ENCODE measurements around the gene SLC25A48.
A peak's percentile ranks its signal among the peaks of the same experiment; 100 is the strongest.

SLC25A48 gene

GRCh38 chr5:135861641-135862040 lies 27.2 kb downstream of the SLC25A48 start:
- DNase-seq: no peak

DNA sequence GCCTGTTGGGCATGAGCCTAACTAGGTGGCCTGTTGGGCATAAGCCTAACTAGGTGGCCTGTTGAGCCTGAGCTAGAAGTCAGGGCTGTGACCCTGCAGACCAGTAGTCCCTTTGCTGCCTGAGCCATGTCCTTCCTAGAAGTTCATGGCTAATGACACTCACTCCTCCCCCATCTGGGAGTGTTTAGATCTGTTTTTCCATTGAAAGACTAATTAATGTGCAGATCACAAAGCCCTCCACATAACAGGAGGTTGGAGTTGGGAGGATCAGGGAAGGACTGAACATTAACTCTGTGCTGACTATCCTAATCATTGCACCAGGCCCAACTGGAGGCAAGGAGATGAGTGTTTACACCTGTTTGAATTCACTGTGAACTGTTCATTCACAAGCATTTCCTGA lies 27.6 kb downstream of the SLC25A48 start:
- no peak for DNase-seq

DNA sequence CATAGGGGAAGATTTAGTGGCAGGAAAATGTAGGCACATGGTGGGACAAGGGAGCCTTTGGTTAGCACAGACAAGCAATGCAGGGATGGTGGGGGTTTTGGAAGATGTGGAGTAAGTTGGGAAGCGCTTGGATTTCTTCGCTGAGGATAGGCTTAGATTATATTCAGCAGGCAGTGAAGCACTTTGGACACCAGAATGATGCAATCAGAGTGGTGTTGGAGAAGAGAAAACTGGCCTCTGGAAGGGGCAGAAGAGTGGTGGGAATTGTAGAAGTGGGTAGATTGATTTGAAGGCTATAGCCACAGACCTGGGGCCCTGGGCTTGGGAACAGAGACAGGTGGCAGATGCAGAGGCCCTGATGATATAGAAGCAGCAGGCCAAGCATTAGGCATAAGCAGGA lies 28.3 kb downstream of the SLC25A48 start:
- DNase-seq: no peak

- DNase-seq: no peak
Measured at GRCh38 chr5:135864503-135865435, 30.3 kb downstream of the SLC25A48 start.

- DNase-seq: no peak
Measured at GRCh38 chr5:135866016-135866415, 31.6 kb downstream of the SLC25A48 start.

GRCh38 chr5:135867599-135867998 lies 33.1 kb downstream of the SLC25A48 start:
- no peak for DNase-seq

GRCh38 chr5:135868681-135869080 lies 34.2 kb downstream of the SLC25A48 start:
- DNase-seq: no peak

- DNase-seq: no peak
Measured at GRCh38 chr5:135869276-135869675, 34.8 kb downstream of the SLC25A48 start.

DNA sequence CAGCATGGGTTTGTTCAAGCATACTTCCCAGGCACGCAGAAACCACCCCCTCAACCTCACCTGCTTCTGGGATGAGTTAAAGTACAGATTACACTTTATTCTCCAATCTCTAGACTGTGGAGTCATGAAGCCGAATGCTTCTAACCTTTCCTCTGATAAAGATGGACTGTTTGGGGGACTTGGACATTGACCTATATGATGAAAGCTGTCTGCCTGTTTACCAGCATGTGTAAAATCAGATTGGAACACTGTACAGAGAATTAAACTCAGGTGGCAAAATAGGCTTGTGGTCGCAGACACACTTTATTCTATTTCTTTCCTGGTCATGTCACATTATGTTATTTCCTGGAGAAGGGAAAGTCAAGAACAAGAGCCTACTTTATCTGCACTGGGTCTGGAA lies 35.5 kb downstream of the SLC25A48 start:
- DNase-seq: no peak

DNA sequence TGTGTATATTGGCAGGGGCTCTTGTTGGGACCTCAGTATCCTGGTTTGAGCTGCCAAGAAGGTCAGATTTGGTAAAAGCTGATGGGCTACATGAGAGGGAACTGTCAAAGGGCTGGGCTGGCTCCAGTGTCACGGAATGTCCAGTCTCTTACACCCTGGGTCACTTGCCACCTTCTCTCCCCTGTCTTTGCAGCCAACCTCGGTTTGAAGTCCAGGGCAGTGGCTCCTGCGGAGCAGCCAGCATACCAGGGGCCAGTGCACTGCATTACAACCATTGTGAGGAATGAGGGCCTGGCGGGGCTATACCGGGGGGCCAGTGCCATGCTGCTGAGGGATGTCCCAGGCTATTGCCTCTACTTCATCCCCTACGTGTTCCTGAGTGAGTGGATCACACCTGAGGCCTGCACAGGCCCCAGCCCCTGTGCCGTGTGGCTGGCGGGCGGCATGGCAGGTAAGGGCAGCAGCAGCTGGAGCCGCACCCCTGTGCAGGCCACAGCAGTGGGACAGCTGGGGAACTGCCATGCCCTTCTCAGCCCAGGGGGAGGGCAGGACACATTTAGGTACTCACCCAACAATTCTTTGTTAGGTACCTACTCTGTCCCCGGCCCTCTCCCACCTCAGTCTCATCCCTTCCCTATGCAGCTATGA lies 36.9 kb downstream of the SLC25A48 start:
- DNase-seq: no peak

- DNase-seq: no peak
Measured at GRCh38 chr5:135873831-135874230, 39.4 kb downstream of the SLC25A48 start.

GRCh38 chr5:135874461-135874860 lies 40.0 kb downstream of the SLC25A48 start:
- DNase-seq: no peak

DNA sequence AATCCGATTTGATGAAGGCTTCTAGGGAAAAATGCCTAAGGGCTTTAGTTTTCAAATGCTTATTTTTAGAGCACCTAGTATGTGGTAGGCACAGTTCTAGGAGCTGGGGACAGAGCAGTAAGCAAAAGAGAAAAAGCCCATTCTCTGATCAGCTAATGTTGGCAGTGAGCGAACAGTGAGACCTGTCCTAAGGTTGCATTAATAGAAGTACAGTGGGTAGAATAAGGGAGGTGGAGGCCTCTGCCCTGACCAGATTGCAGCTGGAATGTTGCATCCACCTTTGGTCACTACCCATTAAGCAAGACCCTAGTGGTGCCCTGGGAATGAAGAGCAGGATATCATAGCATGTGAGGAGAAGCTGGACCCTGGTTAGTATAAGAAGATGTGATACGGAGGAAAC lies 41.1 kb downstream of the SLC25A48 start:
- no peak for DNase-seq

DNA sequence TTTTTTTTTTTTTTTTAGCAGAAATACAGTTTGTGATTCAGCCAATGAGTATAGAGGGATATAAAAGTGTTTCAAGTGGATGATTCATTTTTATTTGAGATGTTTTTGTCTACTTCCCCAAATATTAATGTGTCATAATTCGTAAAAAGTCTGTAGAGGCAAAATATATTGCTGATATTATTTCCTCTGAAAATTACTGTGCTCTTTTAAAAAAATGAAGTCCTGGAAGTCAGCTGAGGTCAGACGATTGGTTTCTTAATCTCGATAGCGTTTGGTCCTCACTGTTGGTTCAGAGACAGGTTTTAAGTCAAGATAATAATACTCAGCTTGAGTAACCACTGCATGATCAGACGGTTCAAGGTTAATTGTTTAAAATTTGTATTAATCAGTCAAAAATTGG lies 41.7 kb downstream of the SLC25A48 start:
- DNase-seq: peak; percentile 50

- no peak for DNase-seq
Measured at GRCh38 chr5:135877570-135878155, 43.2 kb downstream of the SLC25A48 start.

DNA sequence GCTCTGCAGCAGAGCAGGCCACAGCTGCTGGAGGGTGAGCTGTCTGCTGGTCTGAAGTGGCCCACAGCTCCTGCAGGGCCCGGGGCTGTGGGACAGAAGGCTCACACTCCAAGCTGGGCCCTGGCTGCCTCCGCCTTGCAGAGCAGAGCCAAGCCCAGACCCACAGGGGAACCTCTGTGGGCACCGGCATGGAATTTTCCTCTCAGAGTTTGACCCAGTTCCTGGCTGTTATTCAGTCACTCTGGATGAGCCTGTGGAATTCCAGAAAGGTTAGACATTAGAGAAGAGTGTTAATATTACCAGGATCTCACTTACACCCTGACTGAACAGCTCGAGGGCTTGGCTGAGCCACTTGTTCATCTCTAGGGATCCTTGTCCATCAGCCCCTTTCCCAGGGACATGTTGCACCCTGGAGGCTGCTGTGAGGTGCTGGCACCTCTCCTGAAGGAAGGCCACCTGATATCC lies 43.7 kb downstream of the SLC25A48 start:
- DNase-seq: no peak

DNA sequence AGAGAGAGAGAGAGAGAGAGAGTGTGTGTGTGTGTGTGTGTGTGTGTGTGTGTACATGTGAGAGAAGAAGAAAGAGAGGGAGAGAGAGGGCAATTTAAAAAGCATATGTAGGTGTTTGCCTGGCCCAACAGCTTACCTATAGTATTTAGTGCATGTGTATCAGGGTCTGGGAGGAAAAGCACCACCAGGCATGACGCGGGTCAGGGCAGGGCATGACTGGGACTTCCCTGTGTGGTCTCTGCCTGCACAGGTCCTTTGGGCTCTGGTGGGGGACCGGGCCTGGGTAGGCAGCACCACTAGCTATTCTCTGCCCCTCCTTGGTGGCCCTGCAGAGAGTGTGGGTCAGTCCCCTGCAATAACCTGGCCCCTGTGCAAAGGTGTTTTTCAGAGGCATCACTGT lies 45.1 kb downstream of the SLC25A48 start:
- DNase-seq: no peak

GRCh38 chr5:135880278-135880677 lies 45.8 kb downstream of the SLC25A48 start:
- peak; percentile 57 for DNase-seq

- no peak for DNase-seq
Measured at GRCh38 chr5:135880801-135881200, 46.3 kb downstream of the SLC25A48 start.

- no peak for DNase-seq
Measured at GRCh38 chr5:135881244-135881643, 46.8 kb downstream of the SLC25A48 start.

DNA sequence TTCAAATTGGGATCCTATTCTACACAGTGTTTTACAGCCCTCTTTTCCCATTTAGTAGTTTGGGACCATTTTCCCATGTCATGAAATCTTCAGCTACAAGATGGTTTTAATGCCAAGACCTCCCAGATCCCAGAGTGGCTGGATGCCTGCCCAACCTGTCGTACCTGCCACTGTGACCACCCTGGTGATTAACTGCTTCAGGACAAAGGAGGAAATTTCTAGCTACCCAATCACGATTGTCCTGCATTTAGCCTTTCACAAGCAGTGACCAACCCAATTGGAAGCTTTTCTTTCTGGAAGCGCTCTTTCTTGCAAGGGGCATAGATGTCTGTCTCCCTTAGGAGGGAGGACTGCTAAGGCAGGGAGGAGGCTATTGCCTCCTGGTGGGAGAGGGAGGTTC lies 47.4 kb downstream of the SLC25A48 start:
- DNase-seq: no peak

GRCh38 chr5:135883026-135883425 lies 48.6 kb downstream of the SLC25A48 start:
- no peak for DNase-seq

DNA sequence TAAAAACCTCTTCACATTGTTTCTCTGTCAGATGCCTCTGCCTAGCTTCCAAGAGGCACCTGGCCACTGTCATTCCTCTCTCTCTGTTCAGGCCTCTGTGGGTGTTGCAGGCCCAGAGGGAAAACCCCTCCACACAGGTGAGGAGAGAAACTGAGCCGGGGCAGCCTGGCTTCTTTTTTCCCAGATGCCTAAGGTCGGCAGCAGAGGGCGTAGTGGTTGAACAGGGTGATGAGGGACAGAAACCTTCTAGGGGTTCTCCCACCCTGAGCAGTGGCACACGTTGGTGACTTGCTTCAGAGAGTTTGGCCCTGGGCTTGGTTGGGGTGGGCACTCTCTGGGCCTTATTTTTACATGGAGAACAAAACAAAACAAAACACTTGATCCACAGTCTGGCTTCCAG lies 49.0 kb downstream of the SLC25A48 start:
- DNase-seq: no peak

DNA sequence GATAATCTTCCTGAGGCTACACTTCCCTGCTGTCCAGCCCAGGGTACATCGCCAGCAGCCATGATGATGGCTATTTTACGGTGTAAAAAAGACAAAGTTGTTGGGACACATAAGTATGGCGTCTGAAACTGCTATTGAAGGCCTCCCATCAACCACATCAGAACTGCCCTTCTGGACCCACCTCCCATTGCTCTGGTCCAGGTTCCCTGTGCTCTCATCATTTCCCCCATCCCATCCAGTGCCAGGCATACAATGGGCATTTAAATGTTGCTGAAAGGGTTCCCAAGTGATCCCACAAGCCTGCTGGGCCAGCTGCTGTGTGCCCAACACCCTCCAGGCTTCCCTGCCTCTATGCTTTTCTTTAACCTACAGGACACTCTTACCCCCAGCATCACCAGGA lies 50.6 kb downstream of the SLC25A48 start:
- DNase-seq: no peak
